NK-92 treated with Interleukin-12 subunit alpha and Interleukin-12 subunit beta, amount 100 ng/mL, for 24 hours (cell line): Measurements from ENCODE around the gene CTSD.
A peak's percentile ranks its signal among the peaks of the same experiment; 100 is the strongest.
"Not testable (repeated sequence)": the region's sequence is repeated elsewhere in the genome, so short reads cannot be mapped to it uniquely, and the experiment has no call there.

Experiments
- DNase-seq: peaks from one replicate; lab custom pipeline; 2025; lab: John Stamatoyannopoulos, UW

Gene CTSD

GRCh38 chr11:1763796-1764661 is at the start of gene CTSD:
TSS of gene CTSD (minus strand) at chr11:1763927. CDS start at chr11:1763859, 68 bp downstream.
- DNase-seq = peak; percentile 77

DNA sequence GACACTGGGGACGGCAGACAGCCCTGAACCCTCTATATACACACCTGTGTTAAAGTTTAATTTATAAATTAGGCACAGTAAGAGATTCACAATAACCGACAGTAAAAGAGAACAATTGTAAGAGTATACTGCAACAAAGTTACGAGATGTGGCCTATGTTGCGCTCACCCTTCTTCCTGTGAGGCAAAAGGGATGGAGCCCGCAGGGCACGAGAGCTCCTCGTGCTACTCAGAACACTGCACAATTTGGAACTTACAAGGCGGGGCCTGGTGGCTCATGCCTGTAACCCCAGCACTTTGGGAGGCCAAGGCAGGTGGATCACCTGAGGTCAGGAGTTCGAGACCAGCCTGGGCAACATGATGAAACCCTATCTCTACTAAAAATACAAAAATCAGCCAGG is 49.6 kb upstream of the CTSD start:
- DNase-seq = not testable (repeated sequence)

DNA sequence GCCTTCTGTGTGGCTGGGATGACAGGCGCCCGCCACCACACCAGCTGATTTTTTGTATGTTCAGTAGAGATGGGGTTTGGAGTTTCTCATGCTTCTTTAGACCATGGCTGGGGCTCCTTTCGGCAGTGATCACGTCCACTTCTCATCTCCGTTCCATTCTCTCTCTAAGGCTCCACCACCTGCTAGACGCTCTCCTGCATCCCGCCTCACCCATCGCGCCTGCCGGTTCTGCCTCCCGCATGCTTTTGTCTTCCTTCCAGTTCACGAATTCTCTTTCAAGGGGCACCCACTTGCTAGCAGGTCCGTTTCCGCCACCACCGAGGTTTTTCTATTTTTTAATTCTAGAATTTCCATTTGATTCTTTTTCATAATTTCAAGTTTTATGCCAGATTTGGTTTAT is 49.1 kb upstream of the CTSD start:
- no peak for DNase-seq

DNA sequence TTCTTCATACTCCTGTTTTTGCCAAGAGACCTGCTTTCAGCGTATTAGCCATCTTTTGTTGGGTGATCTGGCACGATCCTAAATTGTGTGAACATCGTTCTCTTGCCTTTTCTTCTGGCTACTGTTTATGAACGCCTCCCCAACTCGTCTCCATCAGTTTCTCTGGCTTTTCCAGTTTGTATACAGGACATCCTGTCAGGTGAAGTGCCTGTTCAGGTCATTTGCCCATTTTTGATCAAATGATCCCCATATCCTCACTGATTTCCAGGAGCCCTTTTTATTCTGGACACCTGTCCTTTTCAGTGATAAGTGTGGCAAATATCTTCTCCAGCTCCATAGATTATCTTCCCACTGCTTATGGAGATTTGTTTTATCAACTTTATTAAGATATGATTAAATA is 48.5 kb upstream of the CTSD start:
- no peak for DNase-seq

- no peak for DNase-seq
Observed at GRCh38 chr11:1810761-1811160, 47.0 kb upstream of the CTSD start.

DNA sequence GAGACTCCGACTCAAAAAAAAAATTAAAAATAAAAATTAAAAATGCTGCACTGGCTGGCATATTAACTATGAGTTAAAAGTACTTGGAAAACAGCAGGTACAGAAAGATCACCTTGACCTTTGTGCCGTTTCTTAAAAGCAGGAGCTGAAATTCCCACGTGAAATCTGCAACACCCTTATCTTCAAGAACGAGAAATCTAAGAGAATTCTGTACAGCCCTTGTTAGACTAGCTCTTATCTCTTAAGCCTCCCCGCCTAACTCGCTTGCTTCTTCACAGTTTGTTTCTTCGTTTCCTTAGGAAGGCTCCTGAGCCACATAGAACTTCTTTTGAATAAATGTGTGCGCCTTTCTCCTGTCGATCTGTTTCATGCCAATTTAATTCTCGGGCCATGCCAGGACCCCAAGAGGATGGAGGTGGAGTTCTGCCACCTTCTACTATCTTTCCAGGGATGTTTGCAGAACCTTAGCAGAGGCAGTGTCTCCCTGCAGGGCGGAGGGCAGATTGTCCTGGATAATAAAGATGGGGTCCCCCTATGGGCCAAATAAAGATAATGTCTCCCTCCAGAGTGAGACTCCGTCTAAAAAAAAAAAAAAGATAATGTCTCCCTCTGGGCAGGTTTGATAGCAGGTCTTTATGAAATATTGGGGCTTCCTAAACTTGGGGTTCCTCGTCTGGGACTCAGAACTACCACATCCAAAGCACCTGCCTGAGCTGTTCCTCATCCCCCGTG is 43.7 kb upstream of the CTSD start:
- DNase-seq = no peak

- DNase-seq = no peak
Observed at GRCh38 chr11:1805525-1805924, 41.8 kb upstream of the CTSD start.

DNA sequence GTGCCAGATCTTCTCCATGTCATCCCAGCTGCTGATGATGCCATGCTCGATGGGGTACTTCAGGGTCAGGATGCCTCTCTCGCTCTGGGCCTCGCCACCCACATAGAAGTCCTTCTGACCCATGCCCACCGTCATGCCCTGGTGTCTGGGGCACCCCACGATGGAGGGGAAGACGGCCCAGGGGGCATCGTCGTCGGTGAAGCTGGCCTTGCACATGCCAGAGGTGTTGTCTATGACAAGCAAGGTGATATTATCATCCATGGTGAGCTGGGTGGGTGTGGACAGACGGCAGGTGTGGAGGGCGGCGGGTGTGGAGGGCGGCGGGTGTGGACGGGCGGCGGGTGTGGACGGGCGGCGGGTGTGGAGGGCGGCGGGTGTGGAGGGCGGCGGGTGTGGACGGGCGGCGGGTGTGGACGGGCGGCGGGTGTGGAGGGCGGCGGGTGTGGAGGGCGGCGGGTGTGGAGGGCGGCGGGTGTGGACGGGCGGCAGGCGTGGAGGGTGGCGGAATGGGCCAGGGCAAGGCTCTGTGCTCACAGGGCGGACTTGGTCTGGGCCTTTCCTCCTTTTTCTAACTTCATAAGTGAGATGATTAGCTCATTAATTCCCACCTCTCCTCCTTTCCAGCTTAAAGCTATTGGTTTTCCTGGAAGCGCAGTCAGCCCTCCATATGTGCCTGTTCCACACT is 40.2 kb upstream of the CTSD start:
- DNase-seq = not testable (repeated sequence)

DNA sequence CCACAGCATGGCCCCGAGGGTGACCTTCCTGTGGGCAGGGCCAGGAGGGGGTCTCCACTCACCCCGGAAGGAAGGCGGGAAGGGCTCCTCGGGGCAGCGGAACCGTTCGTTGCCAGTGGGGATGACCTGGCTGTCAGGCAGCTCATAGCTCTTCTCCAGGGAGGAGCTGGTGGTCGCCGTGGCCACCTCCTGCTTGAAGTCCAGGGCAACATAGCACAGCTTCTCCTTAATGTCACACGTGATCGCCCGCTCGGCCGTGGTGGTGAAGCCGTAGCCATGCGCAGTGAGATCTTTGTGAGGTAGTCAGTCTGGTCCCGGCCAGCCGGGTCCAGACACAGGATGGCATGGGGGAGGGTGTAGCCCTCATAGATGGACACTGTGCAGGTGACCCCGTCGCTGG is 39.5 kb upstream of the CTSD start:
- no peak for DNase-seq

GRCh38 chr11:1797391-1798125 is 33.8 kb upstream of the CTSD start:
- no peak for DNase-seq

DNA sequence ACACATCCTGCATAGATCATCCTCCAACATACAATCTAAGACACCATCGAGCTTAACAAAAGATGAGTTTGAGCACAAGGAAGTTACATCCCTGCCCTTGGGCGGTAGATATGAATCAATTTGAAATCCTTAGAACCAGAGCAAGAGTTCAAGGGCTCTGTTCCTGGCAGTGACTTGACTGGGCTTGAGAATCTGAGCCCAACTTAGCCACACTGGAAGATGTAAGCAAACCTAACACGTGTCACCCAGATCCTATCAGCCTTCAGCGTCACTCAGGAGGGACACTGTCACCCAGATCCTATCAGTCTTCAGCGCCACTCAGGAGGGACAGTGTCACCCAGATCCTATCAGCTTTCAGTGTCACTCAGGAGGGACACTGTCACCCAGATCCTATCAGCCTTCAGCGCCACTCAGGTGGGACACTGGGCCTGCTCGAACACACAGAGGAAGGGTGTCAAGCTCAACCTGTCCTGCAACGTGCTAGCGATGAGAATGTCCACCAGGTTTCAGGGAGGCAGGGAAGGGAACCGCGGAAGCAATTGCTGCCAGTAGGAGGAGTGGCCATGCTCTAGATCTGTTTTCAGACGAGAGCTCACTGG is 32.8 kb upstream of the CTSD start:
- no peak for DNase-seq

- DNase-seq = no peak
Observed at GRCh38 chr11:1793081-1793480, 29.4 kb upstream of the CTSD start.

- DNase-seq = no peak
Observed at GRCh38 chr11:1792461-1792860, 28.7 kb upstream of the CTSD start.

GRCh38 chr11:1791912-1792311 is 28.2 kb upstream of the CTSD start:
- no peak for DNase-seq

GRCh38 chr11:1786466-1786865 is 22.7 kb upstream of the CTSD start:
- no peak for DNase-seq

- DNase-seq = no peak
Observed at GRCh38 chr11:1785749-1786413, 22.2 kb upstream of the CTSD start.

DNA sequence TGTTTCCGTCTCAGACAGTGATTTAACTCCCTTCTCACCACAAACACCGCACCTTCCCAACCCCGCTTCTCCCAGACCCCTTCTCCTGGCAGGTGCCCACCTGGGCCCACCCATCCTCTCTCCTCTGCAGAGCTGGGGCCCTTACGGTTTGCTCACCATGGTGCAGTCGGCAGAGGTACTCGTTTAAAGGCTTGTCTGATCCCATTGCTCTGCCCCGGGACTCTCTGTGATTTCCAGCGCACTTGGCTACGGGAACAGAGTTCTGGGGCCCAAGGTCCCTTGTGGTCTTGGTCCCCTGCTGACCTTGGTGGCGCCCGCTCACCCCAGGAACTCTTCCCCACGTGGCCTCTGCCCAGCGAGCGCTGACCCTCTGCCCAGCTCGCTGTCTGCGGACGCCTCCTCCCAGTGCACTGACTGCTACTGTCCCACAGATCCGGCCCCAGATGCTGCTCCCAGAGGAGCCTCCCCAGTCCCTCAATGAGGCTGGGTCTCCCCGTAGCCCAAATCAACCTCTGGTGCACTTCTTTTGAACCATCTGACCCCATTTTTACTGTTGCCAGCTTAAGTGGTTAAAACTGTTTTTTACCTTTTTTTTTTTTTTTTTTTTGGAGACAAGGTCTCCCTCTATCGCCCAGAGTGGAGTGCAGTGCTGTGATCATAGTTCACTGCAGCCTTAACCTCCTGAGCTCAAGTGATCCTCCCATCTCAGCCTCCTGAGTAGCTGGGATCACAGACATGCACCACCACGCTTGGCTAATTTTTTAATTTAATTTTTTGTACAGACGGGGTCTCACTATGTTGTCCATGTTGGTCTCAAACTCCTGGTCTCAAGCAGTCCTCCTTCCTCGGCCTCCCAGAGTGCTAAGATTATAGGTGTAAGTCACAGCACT is 21.3 kb upstream of the CTSD start:
- no peak for DNase-seq

DNA sequence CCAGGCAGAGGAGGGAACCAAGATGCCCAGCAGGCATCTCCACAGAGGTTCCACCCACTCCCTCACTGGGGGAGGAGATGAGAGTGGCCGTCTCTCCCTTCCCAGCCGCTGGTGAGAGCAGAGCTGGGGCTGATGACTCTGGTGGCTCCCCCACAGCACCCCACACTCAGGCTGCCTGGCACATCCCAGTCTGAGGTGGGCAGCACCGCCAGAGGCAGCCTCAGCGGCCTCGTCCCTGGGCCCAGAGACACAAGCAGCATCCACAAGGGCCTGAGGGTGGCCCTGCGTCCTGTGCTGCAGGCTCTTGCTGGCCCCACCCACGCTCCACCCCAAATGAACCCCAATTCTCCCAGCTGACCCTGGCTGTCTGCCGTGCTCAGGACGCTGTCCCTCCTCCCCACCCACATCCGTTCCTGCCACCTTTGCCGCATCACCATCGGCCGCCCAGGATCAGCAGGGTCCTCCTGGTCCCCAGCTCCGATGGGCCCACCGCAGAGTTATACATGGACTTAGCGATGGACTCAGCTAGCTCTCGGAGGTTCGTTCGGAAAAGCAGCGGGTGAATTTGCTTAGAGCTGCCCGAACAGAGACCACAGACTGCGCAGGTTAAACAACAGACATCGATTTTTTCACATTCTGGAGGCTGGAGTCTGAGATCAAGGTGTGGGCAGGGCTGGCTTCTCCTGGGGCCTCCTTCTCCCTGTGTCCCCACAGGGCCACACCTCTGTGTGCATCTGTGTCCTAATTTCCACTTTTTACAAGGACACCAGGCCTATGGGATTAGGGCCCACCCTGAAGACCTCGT is 20.2 kb upstream of the CTSD start:
- DNase-seq = no peak
